GM12892 (cell line): ENCODE results near the gene SHROOM3.

Source experiments
- POLR2A ChIP-seq: IDR thresholded peaks from 2 replicates; pipeline ENCODE4 v1.6.1; 2011; ENCODE audit warnings: low read depth, low read length, control low read depth
- POLR2AphosphoS5 ChIP-seq: IDR thresholded peaks from 2 replicates; pipeline ENCODE4 v1.6.1; 2011; ENCODE audit warnings: low read depth, low read length, control low read depth

GRCh38 chr4:76484654-76485053 is 49.6 kb downstream of the SHROOM3 start:
- TF ChIP-seq POLR2A: no peak
- TF ChIP-seq POLR2AphosphoS5: no peak
